Stimulated activated memory B cell treated with anti-CD40 and anti-IgM and Interleukin-4, amounts not matched to agents 10 μg/mL and 1 μg/mL and 100 μg/mL, for 72 hours (primary cell): ENCODE measurements around the gene INPP5J.
A peak's percentile ranks its signal among the peaks of the same experiment; 100 is the strongest.
"Not testable (repeated sequence)": the region's sequence is repeated elsewhere in the genome, so short reads cannot be mapped to it uniquely, and the experiment has no call there.

Experiments
- ATAC-seq: fragments of 150-1000 bp; cut with Tn5 transposase; 2 replicates; pipeline ENCODE4 v1.10.0; 2021
- H3K27ac Mint-ChIP-seq: one replicate; pipeline ENCODE4 v1.8.0; 2022; ENCODE audit warnings: mild to moderate bottlenecking, mixed read lengths
- H3K27me3 Mint-ChIP-seq: one replicate; pipeline ENCODE4 v1.8.0; 2022; ENCODE audit warnings: mixed read lengths
- H3K36me3 Mint-ChIP-seq: one replicate; pipeline ENCODE4 v1.8.0; 2022; ENCODE audit warnings: mixed read lengths
- H3K4me1 Mint-ChIP-seq: one replicate; pipeline ENCODE4 v1.8.0; 2022; ENCODE audit warnings: mixed read lengths
- H3K4me3 Mint-ChIP-seq: one replicate; pipeline ENCODE4 v1.8.0; 2022; ENCODE audit warnings: mild to moderate bottlenecking, moderate library complexity, mixed read lengths
- H3K9me3 Mint-ChIP-seq: one replicate; pipeline ENCODE4 v1.8.0; 2022; ENCODE audit warnings: mixed read lengths

The INPP5J gene

GRCh38 chr22:31162015-31162765 lies 39.4 kb downstream of the INPP5J start:
- Mint-ChIP-seq H3K36me3 (peaks cover 23% of the 10 kb centered on the region), H3K4me1 (peaks cover 44% of the 10 kb centered on the region), H3K27me3 (no peaks in the 10 kb centered on the region), H3K27ac (peak overlapping the region; percentile 96), H3K4me3 (no peak overlapping the region), H3K9me3 (no peaks in the 10 kb centered on the region)
- ATAC-seq = no peak

GRCh38 chr22:31170971-31171370 lies 48.2 kb downstream of the INPP5J start:
- Mint-ChIP-seq H3K36me3 (peaks cover 31% of the 10 kb centered on the region), H3K9me3 (no peaks in the 10 kb centered on the region), H3K27ac (no peak overlapping the region), H3K4me3 (no peak overlapping the region), H3K27me3 (no peaks in the 10 kb centered on the region), H3K4me1 (peaks cover 37% of the 10 kb centered on the region)
- ATAC-seq = no peak

- not testable (repeated sequence) for H3K27me3 Mint-ChIP-seq, ATAC-seq, H3K4me3 Mint-ChIP-seq, H3K27ac Mint-ChIP-seq, H3K9me3 Mint-ChIP-seq
- Mint-ChIP-seq H3K4me1 (peaks cover 31% of the 10 kb centered on the region), H3K36me3 (peaks cover 27% of the 10 kb centered on the region)
These were observed 49.0 kb downstream of the INPP5J start for GRCh38 chr22:31171734-31172133.

GRCh38 chr22:31173386-31174145 lies 50.8 kb downstream of the INPP5J start:
- H3K4me3 Mint-ChIP-seq = no peak overlapping the region

GRCh38 chr22:31176923-31177322 lies 54.2 kb downstream of the INPP5J start:
- H3K27me3 Mint-ChIP-seq = no peaks in the 10 kb centered on the region
- peaks cover 2% of the 10 kb centered on the region for H3K9me3 Mint-ChIP-seq
- no peak overlapping the region for H3K4me3 Mint-ChIP-seq
- peaks cover 18% of the 10 kb centered on the region for H3K36me3 Mint-ChIP-seq
- no peak for ATAC-seq
- peaks cover 16% of the 10 kb centered on the region for H3K4me1 Mint-ChIP-seq
- H3K27ac Mint-ChIP-seq = no peak overlapping the region

More at GRCh38 chr22:31173386-31174145, 50.8 kb downstream of the INPP5J start:
- H3K27ac Mint-ChIP-seq = no peak overlapping the region
- H3K4me1 Mint-ChIP-seq = peaks cover 20% of the 10 kb centered on the region
- H3K9me3 Mint-ChIP-seq = no peaks in the 10 kb centered on the region
- H3K36me3 Mint-ChIP-seq = peaks cover 18% of the 10 kb centered on the region
- no peak for ATAC-seq
- H3K27me3 Mint-ChIP-seq = no peaks in the 10 kb centered on the region

GRCh38 chr22:31177420-31178162 lies 54.8 kb downstream of the INPP5J start:
- Mint-ChIP-seq H3K27ac (no peak overlapping the region), H3K27me3 (no peaks in the 10 kb centered on the region), H3K36me3 (peaks cover 18% of the 10 kb centered on the region)

GRCh38 chr22:31178859-31179258 lies 56.1 kb downstream of the INPP5J start:
- ATAC-seq = no peak
- Mint-ChIP-seq H3K36me3 (peaks cover 18% of the 10 kb centered on the region), H3K27ac (no peak overlapping the region), H3K27me3 (no peaks in the 10 kb centered on the region), H3K4me3 (no peak overlapping the region), H3K9me3 (peaks cover 2% of the 10 kb centered on the region), H3K4me1 (peaks cover 10% of the 10 kb centered on the region)

More at GRCh38 chr22:31177420-31178162, 54.8 kb downstream of the INPP5J start:
- no peak overlapping the region for H3K4me3 Mint-ChIP-seq
- H3K4me1 Mint-ChIP-seq = peaks cover 16% of the 10 kb centered on the region
- no peak for ATAC-seq
- peaks cover 2% of the 10 kb centered on the region for H3K9me3 Mint-ChIP-seq

- no peak overlapping the region for H3K27ac Mint-ChIP-seq
These were observed 56.6 kb downstream of the INPP5J start for GRCh38 chr22:31179345-31179744.

GRCh38 chr22:31184015-31184414 lies 61.2 kb downstream of the INPP5J start:
- ATAC-seq = no peak
- Mint-ChIP-seq H3K4me1 (peaks cover 9% of the 10 kb centered on the region), H3K27ac (no peak overlapping the region), H3K36me3 (peaks cover 40% of the 10 kb centered on the region), H3K4me3 (no peak overlapping the region), H3K27me3 (no peaks in the 10 kb centered on the region), H3K9me3 (peaks cover 2% of the 10 kb centered on the region)

More at GRCh38 chr22:31179345-31179744, 56.6 kb downstream of the INPP5J start:
- H3K4me3 Mint-ChIP-seq = no peak overlapping the region
- H3K36me3 Mint-ChIP-seq = peaks cover 22% of the 10 kb centered on the region
- ATAC-seq = no peak
- H3K4me1 Mint-ChIP-seq = peaks cover 9% of the 10 kb centered on the region
- peaks cover 2% of the 10 kb centered on the region for H3K9me3 Mint-ChIP-seq
- H3K27me3 Mint-ChIP-seq = no peaks in the 10 kb centered on the region
